GM12875 (cell line): ENCODE data around the gene GSG1.

Experiments
- H3K4me3 ChIP-seq: one replicate; pipeline ENCODE4 v1.5.1; 2011; ENCODE audit warnings: low read depth, low read length, control low read depth
- TF ChIP-seq, protein P1 (sequence below): IDR thresholded peaks from 2 replicates; pipeline ENCODE4 v1.5.1; 2011; ENCODE audit warnings: low read depth, mild to moderate bottlenecking, control low read depth, inconsistent platforms, low read length, moderate library complexity, borderline replicate concordance; ENCODE audit not compliant: insufficient read depth

GSG1 gene

GRCh38 chr12:13121568-13121967 lies 18.1 kb upstream of the GSG1 start:
- H3K4me3 ChIP-seq = no peak overlapping the region
- TF ChIP-seq, protein P1, sequence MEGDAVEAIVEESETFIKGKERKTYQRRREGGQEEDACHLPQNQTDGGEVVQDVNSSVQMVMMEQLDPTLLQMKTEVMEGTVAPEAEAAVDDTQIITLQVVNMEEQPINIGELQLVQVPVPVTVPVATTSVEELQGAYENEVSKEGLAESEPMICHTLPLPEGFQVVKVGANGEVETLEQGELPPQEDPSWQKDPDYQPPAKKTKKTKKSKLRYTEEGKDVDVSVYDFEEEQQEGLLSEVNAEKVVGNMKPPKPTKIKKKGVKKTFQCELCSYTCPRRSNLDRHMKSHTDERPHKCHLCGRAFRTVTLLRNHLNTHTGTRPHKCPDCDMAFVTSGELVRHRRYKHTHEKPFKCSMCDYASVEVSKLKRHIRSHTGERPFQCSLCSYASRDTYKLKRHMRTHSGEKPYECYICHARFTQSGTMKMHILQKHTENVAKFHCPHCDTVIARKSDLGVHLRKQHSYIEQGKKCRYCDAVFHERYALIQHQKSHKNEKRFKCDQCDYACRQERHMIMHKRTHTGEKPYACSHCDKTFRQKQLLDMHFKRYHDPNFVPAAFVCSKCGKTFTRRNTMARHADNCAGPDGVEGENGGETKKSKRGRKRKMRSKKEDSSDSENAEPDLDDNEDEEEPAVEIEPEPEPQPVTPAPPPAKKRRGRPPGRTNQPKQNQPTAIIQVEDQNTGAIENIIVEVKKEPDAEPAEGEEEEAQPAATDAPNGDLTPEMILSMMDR = no peak

GRCh38 chr12:13120413-13120812 lies 16.9 kb upstream of the GSG1 start:
- TF ChIP-seq, protein P1 = no peak
- H3K4me3 ChIP-seq = no peak overlapping the region

DNA sequence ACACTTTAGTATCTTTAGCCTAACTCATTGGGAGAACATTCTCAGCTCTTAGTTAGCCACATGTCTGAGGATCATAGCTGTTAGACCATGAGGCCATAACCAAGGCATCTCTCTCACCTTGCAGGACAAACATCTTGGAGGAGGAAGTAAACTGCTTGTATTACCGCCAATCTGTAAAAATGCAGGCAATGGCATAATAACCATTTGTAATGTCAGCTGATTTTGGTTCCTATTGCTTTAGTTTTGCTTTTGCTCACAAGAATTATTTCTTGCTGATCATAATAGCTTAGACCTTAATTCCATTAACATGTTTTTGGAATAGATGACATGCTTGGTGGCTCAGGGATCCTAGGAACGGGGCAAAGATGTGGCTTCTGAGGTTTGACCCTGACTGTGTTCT lies 16.4 kb upstream of the GSG1 start:
- TF ChIP-seq, protein P1 = no peak
- no peak overlapping the region for H3K4me3 ChIP-seq

- TF ChIP-seq, protein P1 = no peak
- no peak overlapping the region for H3K4me3 ChIP-seq
Observed at GRCh38 chr12:13117029-13117428, 13.6 kb upstream of the GSG1 start.

DNA sequence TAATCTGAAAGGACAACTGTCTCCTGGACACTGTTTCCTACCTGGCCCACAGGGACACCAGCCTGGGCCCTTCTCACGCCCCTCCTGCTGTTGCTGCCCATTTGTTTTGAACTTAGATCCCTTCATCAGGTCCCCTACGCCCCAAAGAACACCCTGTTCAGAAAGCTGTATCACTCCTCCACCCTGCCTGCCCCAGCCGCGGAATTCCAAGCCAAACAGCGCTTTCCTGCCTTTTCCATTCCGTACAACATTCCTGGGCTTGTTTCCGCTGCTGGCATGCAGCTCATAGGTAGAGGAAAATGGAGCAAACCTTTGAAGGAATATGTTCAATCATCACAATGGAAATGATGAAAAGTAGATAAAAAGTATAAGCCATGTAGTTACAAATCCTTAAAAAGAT lies 12.8 kb upstream of the GSG1 start:
- no peak overlapping the region for H3K4me3 ChIP-seq
- TF ChIP-seq, protein P1 = no peak

DNA sequence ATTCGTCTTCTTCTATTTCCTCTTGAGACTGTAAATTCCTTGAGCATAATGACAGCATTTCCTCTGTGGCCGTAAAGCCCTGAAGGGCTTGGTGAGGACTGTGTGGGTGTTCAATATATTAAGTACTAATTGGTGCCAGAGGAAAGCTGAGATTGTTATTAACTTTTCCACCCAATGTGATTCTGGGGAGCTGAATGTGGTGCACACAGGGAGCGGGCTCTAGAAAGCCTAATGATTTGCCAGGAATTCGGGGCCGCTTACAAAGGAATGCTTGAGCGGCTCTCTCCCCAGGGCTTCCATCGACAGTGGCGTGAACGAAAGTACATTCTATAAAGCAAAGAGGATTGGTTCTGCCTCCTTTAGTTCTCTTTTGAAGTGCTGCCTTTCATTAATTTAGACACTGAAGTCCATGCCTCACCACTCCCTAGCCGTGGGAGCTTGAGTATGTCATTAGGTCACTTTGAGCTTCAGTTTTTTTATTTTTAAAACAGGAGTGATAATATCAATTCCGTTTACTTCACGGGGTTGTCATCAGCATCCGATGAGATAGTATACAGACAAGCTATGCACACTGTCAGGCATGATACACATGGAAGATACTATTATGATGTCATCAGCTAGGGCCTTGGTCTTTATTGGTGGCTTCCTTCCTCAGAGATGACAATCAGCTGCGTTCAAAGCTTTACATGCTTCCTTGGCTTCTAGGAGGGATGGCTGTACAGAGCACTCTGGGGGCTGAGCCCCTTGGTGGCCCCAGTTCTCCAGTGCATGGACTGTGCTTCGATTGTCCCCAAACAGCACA lies 11.0 kb upstream of the GSG1 start:
- H3K4me3 ChIP-seq = no peak overlapping the region
- TF ChIP-seq, protein P1 = no peak

DNA sequence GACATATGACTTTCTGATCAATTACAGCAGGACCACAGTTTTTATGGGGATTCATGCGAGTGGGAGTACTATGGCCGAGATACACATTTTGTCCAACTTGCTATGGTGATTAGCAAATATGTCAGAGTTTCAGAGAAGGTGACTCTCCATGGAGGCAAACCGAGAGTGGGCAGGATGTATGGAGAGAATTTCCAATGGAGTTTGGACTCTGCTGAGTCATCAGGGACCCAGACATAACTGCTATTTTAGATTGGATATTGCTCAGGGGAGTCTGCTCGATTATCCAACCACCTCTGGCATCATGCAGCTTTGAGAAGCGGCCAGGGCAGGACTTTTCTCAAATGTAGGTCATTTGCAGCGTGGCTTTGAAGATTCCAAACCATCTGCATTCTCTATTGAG lies 9.5 kb upstream of the GSG1 start:
- H3K4me3 ChIP-seq = no peak overlapping the region
- TF ChIP-seq, protein P1 = no peak
